ENCODE measurements around the gene IMPDH1.
A peak's percentile ranks its signal among the peaks of the same experiment; 100 is the strongest.

IMPDH1 gene

GRCh38 chr7:128450913-128451312 is 41.1 kb upstream of the IMPDH1 start:
- H3K4me3 ChIP-seq (ENCODE audit: low read length in 2 of 2): no peak overlapping the region
- H3K9me3 ChIP-seq (ENCODE audit: control insufficient read depth in 2 of 2, low read length in 2 of 2): no peaks in the 10 kb centered on the region
- no peaks in the 10 kb centered on the region for H3K27me3 ChIP-seq (ENCODE audit: control insufficient read depth in 2 of 2, insufficient read depth in 2 of 2, low read length in 2 of 2)
- peaks cover 5 to 14% of the 10 kb centered on the region in 2 donors for H3K4me1 ChIP-seq (ENCODE audit: control insufficient read depth in 2 of 2, insufficient read depth in 2 of 2, low read length in 2 of 2)
- no peaks in the 10 kb centered on the region for H3K36me3 ChIP-seq (ENCODE audit: control insufficient read depth in 2 of 2, insufficient read depth in 2 of 2, low read length in 2 of 2)
- no peak overlapping the region for H3K27ac ChIP-seq (ENCODE audit: low read depth in 2 of 2, low read length in 2 of 2)
- no peak overlapping the region for H3K9ac ChIP-seq (ENCODE audit: low read depth in 1 of 2, low read length in 2 of 2)

DNA sequence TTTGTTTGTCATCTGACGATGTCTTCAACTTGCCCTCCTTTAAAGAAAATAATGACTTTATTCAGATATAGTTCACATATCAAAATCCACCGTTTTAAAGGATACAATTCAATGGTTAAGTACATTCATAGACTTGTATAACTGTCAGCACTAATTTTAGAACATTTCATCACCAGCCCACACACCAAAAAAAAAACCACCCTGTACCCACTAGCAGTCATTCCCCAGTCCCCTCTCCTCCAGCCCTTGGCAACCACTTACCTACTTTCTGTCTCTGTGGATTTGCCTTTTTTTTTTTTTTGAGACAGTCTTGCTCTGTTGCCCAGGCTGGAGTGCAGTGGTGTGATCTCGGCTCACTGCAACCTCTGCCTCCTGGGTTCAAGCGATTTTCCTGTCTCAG is 40.6 kb upstream of the IMPDH1 start:
- H3K36me3 ChIP-seq (ENCODE audit: control insufficient read depth in 2 of 2, insufficient read depth in 2 of 2, low read length in 2 of 2): no peaks in the 10 kb centered on the region
- no peak overlapping the region for H3K9ac ChIP-seq (ENCODE audit: low read depth in 1 of 2, low read length in 2 of 2)
- no peaks in the 10 kb centered on the region for H3K27me3 ChIP-seq (ENCODE audit: control insufficient read depth in 2 of 2, insufficient read depth in 2 of 2, low read length in 2 of 2)
- no peak overlapping the region for H3K4me3 ChIP-seq (ENCODE audit: low read length in 2 of 2)
- no peaks in the 10 kb centered on the region for H3K9me3 ChIP-seq (ENCODE audit: control insufficient read depth in 2 of 2, low read length in 2 of 2)
- peaks cover 5 to 14% of the 10 kb centered on the region in 2 donors for H3K4me1 ChIP-seq (ENCODE audit: control insufficient read depth in 2 of 2, insufficient read depth in 2 of 2, low read length in 2 of 2)
- no peak overlapping the region for H3K27ac ChIP-seq (ENCODE audit: low read depth in 2 of 2, low read length in 2 of 2)

GRCh38 chr7:128448751-128449302 is 39.0 kb upstream of the IMPDH1 start:
- Histone ChIP-seq H3K9ac (ENCODE audit: low read depth in 1 of 2, low read length in 2 of 2) (no peak overlapping the region), H3K36me3 (ENCODE audit: control insufficient read depth in 2 of 2, insufficient read depth in 2 of 2, low read length in 2 of 2) (no peaks in the 10 kb centered on the region), H3K9me3 (ENCODE audit: control insufficient read depth in 2 of 2, low read length in 2 of 2) (no peaks in the 10 kb centered on the region), H3K4me1 (ENCODE audit: control insufficient read depth in 2 of 2, insufficient read depth in 2 of 2, low read length in 2 of 2) (peaks cover 7 to 11% of the 10 kb centered on the region in 2 donors), H3K27ac (ENCODE audit: low read depth in 2 of 2, low read length in 2 of 2) (no peak overlapping the region), H3K27me3 (ENCODE audit: control insufficient read depth in 2 of 2, insufficient read depth in 2 of 2, low read length in 2 of 2) (no peaks in the 10 kb centered on the region), H3K4me3 (ENCODE audit: low read length in 2 of 2) (no peak overlapping the region)

- no peaks in the 10 kb centered on the region for H3K27me3 ChIP-seq (ENCODE audit: control insufficient read depth in 2 of 2, insufficient read depth in 2 of 2, low read length in 2 of 2)
- H3K9ac ChIP-seq (ENCODE audit: low read depth in 1 of 2, low read length in 2 of 2): no peak overlapping the region
- H3K36me3 ChIP-seq (ENCODE audit: control insufficient read depth in 2 of 2, insufficient read depth in 2 of 2, low read length in 2 of 2): no peaks in the 10 kb centered on the region
- H3K27ac ChIP-seq (ENCODE audit: low read depth in 2 of 2, low read length in 2 of 2): no peak overlapping the region
- no peaks in the 10 kb centered on the region for H3K9me3 ChIP-seq (ENCODE audit: control insufficient read depth in 2 of 2, low read length in 2 of 2)
- H3K4me3 ChIP-seq (ENCODE audit: low read length in 2 of 2): no peak overlapping the region
- H3K4me1 ChIP-seq (ENCODE audit: control insufficient read depth in 2 of 2, insufficient read depth in 2 of 2, low read length in 2 of 2): peaks cover 12 to 16% of the 10 kb centered on the region in 2 donors
Measured at GRCh38 chr7:128447941-128448564, 38.3 kb upstream of the IMPDH1 start.

DNA sequence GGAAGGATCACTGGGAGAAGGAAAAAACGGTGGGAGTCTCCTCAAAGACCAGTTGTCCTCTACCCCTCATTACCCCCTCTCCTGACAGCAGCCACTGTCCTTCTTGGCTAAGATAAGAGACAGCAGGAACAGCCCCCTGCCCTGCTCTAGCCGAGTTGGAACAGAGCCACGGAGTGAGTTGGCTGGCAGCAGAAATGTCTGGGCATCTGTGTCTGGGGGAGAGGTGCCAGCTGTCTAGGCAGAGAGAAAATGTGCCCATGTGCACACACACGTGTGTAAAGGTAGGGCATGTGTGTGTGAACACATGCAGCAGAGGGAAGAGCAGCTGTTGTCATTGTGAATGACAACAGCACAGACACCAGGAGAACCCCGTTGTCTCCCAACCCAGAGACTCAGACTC is 36.5 kb upstream of the IMPDH1 start:
- H3K36me3 ChIP-seq (ENCODE audit: control insufficient read depth in 2 of 2, insufficient read depth in 2 of 2, low read length in 2 of 2): no peaks in the 10 kb centered on the region
- H3K27me3 ChIP-seq (ENCODE audit: control insufficient read depth in 2 of 2, insufficient read depth in 2 of 2, low read length in 2 of 2): no peaks in the 10 kb centered on the region
- H3K27ac ChIP-seq (ENCODE audit: low read depth in 2 of 2, low read length in 2 of 2): no peak overlapping the region

GRCh38 chr7:128443831-128444600 is 34.2 kb upstream of the IMPDH1 start:
- H3K36me3 ChIP-seq (ENCODE audit: control insufficient read depth in 2 of 2, insufficient read depth in 2 of 2, low read length in 2 of 2): no peaks in the 10 kb centered on the region
- H3K27me3 ChIP-seq (ENCODE audit: control insufficient read depth in 2 of 2, insufficient read depth in 2 of 2, low read length in 2 of 2): no peaks in the 10 kb centered on the region
- H3K4me3 ChIP-seq (ENCODE audit: low read length in 2 of 2): no peak overlapping the region
- peaks cover 12 to 16% of the 10 kb centered on the region in 2 donors for H3K4me1 ChIP-seq (ENCODE audit: control insufficient read depth in 2 of 2, insufficient read depth in 2 of 2, low read length in 2 of 2)
- peak overlapping the region in 1 of 2 donors; percentile 8 for H3K9ac ChIP-seq (ENCODE audit: low read depth in 1 of 2, low read length in 2 of 2)
- peak overlapping the region; percentile 69 to 82 for H3K27ac ChIP-seq (ENCODE audit: low read depth in 2 of 2, low read length in 2 of 2)
- no peaks in the 10 kb centered on the region for H3K9me3 ChIP-seq (ENCODE audit: control insufficient read depth in 2 of 2, low read length in 2 of 2)

More for the DNA sequence above, 36.5 kb upstream of the IMPDH1 start:
- Histone ChIP-seq H3K4me1 (ENCODE audit: control insufficient read depth in 2 of 2, insufficient read depth in 2 of 2, low read length in 2 of 2) (peaks cover 12 to 16% of the 10 kb centered on the region in 2 donors), H3K9ac (ENCODE audit: low read depth in 1 of 2, low read length in 2 of 2) (no peak overlapping the region), H3K4me3 (ENCODE audit: low read length in 2 of 2) (no peak overlapping the region), H3K9me3 (ENCODE audit: control insufficient read depth in 2 of 2, low read length in 2 of 2) (no peaks in the 10 kb centered on the region)

- Histone ChIP-seq H3K9ac (ENCODE audit: low read depth in 1 of 2, low read length in 2 of 2) (no peak overlapping the region), H3K36me3 (ENCODE audit: control insufficient read depth in 2 of 2, insufficient read depth in 2 of 2, low read length in 2 of 2) (no peaks in the 10 kb centered on the region), H3K4me3 (ENCODE audit: low read length in 2 of 2) (no peak overlapping the region), H3K27me3 (ENCODE audit: control insufficient read depth in 2 of 2, insufficient read depth in 2 of 2, low read length in 2 of 2) (no peaks in the 10 kb centered on the region), H3K27ac (ENCODE audit: low read depth in 2 of 2, low read length in 2 of 2) (no peak overlapping the region), H3K4me1 (ENCODE audit: control insufficient read depth in 2 of 2, insufficient read depth in 2 of 2, low read length in 2 of 2) (peaks cover 12 to 16% of the 10 kb centered on the region in 2 donors), H3K9me3 (ENCODE audit: control insufficient read depth in 2 of 2, low read length in 2 of 2) (no peaks in the 10 kb centered on the region)
Measured at GRCh38 chr7:128442356-128442755, 32.6 kb upstream of the IMPDH1 start.

GRCh38 chr7:128437426-128438332 is 27.9 kb upstream of the IMPDH1 start:
- H3K36me3 ChIP-seq (ENCODE audit: control insufficient read depth in 2 of 2, insufficient read depth in 2 of 2, low read length in 2 of 2): no peaks in the 10 kb centered on the region
- no peak overlapping the region for H3K27ac ChIP-seq (ENCODE audit: low read depth in 2 of 2, low read length in 2 of 2)
- H3K9ac ChIP-seq (ENCODE audit: low read depth in 1 of 2, low read length in 2 of 2): no peak overlapping the region
- no peak overlapping the region for H3K4me3 ChIP-seq (ENCODE audit: low read length in 2 of 2)
- no peaks in the 10 kb centered on the region for H3K27me3 ChIP-seq (ENCODE audit: control insufficient read depth in 2 of 2, insufficient read depth in 2 of 2, low read length in 2 of 2)
- H3K4me1 ChIP-seq (ENCODE audit: control insufficient read depth in 2 of 2, insufficient read depth in 2 of 2, low read length in 2 of 2): no peaks in the 10 kb centered on the region
- no peaks in the 10 kb centered on the region for H3K9me3 ChIP-seq (ENCODE audit: control insufficient read depth in 2 of 2, low read length in 2 of 2)

GRCh38 chr7:128435327-128435686 is 25.5 kb upstream of the IMPDH1 start:
- no peaks in the 10 kb centered on the region for H3K27me3 ChIP-seq (ENCODE audit: control insufficient read depth in 2 of 2, insufficient read depth in 2 of 2, low read length in 2 of 2)
- H3K9ac ChIP-seq (ENCODE audit: low read depth in 1 of 2, low read length in 2 of 2): no peak overlapping the region
- no peaks in the 10 kb centered on the region for H3K36me3 ChIP-seq (ENCODE audit: control insufficient read depth in 2 of 2, insufficient read depth in 2 of 2, low read length in 2 of 2)
- no peaks in the 10 kb centered on the region for H3K4me1 ChIP-seq (ENCODE audit: control insufficient read depth in 2 of 2, insufficient read depth in 2 of 2, low read length in 2 of 2)
- no peak overlapping the region for H3K27ac ChIP-seq (ENCODE audit: low read depth in 2 of 2, low read length in 2 of 2)
- no peak overlapping the region for H3K4me3 ChIP-seq (ENCODE audit: low read length in 2 of 2)
- no peaks in the 10 kb centered on the region for H3K9me3 ChIP-seq (ENCODE audit: control insufficient read depth in 2 of 2, low read length in 2 of 2)

Measured in mucosa of rectum (tissue), 2 donors.